Measurements from ENCODE around the gene SUN1. TPM values are rescaled to one million over a fixed set of nuclear protein-coding genes. Genes with fewer than 3 reads are reported as not detected.

The SUN1 gene
- total and polyA plus RNA-seq, 7 donors: 52.5 to 159 (median 132) TPM

DNA sequence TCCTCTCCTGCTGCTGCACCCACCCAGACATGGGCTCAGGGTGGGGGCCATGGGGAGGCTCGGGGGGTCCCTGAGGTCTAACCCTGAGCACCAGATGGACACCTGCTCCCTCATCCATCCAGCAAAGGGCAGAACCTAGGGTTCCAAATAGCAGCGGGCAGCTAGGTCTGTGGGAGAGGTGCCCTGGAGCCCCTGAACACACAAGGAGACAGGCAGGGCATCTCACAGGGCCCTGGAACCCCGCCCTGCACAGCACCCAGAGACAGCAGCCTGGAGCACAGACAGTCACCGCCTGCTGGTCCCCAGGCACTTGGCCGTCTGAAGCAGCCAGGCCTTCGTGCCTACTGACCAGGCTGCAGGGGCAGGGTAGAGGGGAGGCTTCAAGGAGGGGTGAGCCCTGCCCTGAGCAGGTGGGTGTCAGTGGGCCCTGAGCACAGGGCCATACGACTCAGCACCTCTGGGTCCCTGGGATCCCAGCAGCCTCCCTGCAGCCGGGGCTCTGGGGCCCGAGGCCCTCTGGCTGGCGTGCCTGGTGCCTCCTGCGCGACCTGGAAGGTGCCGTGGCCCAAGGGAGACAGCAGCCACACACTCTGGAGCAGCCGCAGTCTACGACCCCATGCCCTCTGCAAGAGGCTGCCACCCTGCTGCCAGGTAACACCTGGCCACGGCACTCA is 82.4 kb downstream of the SUN1 start:
- intact Hi-C loops (cut with DNase I): no loop called here
- Histone ChIP-seq H3K4me3 (no peak overlapping the region), H3K27me3 (ENCODE audit: insufficient read depth in 3 of 3, low read length in 2 of 3) (peaks cover 0 to 11% (median 2%) of the 10 kb centered on the region in 3 donors), H3K9me3 (no peaks in the 10 kb centered on the region), H3K36me3 (ENCODE audit: insufficient read depth in 1 of 2, low read depth in 1 of 2) (no peaks in the 10 kb centered on the region), H3K27ac (no peak overlapping the region), H3K4me1 (no peaks in the 10 kb centered on the region)
- peak in 1 of 2 donors; percentile 11 for DNase-seq
- WGBS, 3 donors: 83 to 88% (median 87%) methylated on average over 12 to 16 of the region's 16 CpGs
- TF ChIP-seq, protein P1, sequence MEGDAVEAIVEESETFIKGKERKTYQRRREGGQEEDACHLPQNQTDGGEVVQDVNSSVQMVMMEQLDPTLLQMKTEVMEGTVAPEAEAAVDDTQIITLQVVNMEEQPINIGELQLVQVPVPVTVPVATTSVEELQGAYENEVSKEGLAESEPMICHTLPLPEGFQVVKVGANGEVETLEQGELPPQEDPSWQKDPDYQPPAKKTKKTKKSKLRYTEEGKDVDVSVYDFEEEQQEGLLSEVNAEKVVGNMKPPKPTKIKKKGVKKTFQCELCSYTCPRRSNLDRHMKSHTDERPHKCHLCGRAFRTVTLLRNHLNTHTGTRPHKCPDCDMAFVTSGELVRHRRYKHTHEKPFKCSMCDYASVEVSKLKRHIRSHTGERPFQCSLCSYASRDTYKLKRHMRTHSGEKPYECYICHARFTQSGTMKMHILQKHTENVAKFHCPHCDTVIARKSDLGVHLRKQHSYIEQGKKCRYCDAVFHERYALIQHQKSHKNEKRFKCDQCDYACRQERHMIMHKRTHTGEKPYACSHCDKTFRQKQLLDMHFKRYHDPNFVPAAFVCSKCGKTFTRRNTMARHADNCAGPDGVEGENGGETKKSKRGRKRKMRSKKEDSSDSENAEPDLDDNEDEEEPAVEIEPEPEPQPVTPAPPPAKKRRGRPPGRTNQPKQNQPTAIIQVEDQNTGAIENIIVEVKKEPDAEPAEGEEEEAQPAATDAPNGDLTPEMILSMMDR (IDR thresholded peaks at IDR 0.05): no peak
- no peak for ATAC-seq

DNA sequence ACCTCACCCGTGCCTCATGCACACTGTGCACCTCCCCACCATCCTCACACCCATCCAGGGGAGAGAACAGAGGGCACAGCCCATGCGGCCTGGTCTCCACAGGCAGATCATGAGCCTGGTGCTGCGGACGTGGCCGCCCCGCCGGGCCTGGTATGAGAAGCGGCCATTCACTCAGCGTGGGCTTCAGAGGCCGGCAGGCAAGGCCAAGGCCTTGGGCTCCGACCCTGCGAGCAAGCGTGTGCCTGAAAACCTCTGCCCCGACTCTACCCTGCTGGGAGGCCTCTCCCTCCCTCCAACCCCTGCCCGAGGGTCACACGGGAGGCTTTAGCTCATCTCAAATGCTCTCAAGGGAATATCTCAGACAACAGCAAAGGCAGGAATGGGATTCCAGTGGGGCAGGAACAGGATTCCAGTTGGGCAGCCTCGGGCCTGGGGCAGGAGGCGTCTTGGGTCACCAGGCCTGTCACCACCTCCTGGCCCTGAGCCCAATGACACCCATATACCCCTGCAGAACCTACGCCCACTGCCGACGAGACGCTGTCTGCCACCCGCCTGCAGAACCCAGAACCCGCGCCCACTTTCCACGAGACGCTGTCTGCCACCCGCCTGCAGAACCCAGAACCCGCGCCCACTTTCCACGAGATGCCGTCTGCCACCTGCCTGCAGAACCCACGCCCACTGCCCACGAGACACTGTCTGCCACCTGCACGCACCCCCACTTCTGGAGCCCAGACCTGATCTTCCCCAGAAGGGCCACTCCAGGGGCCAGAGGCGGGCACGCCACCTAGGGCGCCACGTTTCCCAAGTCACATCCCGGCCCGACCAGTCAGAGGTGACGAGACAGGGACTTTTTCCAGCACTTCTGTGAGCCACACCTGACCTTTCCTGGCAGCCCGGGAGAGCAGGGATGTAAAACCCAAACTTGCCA is 83.3 kb downstream of the SUN1 start:
- DNase-seq (peak; percentile 10 to 34), ATAC-seq (no peak)
- H3K36me3 ChIP-seq (ENCODE audit: insufficient read depth in 1 of 2, low read depth in 1 of 2): no peaks in the 10 kb centered on the region
- peaks cover 0 to 4% (median 2%) of the 10 kb centered on the region in 3 donors for H3K27me3 ChIP-seq (ENCODE audit: insufficient read depth in 3 of 3, low read length in 2 of 3)
- H3K27ac ChIP-seq: no peak overlapping the region
- no peaks in the 10 kb centered on the region for H3K4me1 ChIP-seq
- TF ChIP-seq, protein P1 (IDR thresholded peaks at IDR 0.05): no peak
- H3K9me3 ChIP-seq: no peaks in the 10 kb centered on the region
- 84 to 89% (median 87%) methylated on average over 42 to 43 of the region's 43 CpGs for WGBS, 3 donors
- H3K4me3 ChIP-seq: no peak overlapping the region
- intact Hi-C loops (cut with DNase I): no loop called here

- ATAC-seq (no peak), DNase-seq (peak; percentile 12 to 55)
- Histone ChIP-seq H3K4me1 (no peaks in the 10 kb centered on the region), H3K36me3 (ENCODE audit: insufficient read depth in 1 of 2, low read depth in 1 of 2) (no peaks in the 10 kb centered on the region), H3K27me3 (ENCODE audit: insufficient read depth in 3 of 3, low read length in 2 of 3) (peaks cover 0 to 2% (median 0%) of the 10 kb centered on the region in 3 donors), H3K27ac (no peak overlapping the region), H3K4me3 (no peak overlapping the region), H3K9me3 (no peaks in the 10 kb centered on the region)
- intact Hi-C loops (cut with DNase I): no loop called here
- TF ChIP-seq, protein P1 (IDR thresholded peaks at IDR 0.05): no peak
- 31 to 34% (median 31%) methylated on average over 15 to 17 of the region's 17 CpGs for WGBS, 3 donors
These were observed 84.1 kb downstream of the SUN1 start for GRCh38 chr7:916291-916941.

- intact Hi-C loops (cut with DNase I): no loop called here
- peak; percentile 4 to 24 for DNase-seq
These were observed 85.2 kb downstream of the SUN1 start for GRCh38 chr7:917255-918117.

More at GRCh38 chr7:917255-918117, 85.2 kb downstream of the SUN1 start:
- Histone ChIP-seq H3K36me3 (ENCODE audit: insufficient read depth in 1 of 2, low read depth in 1 of 2) (no peaks in the 10 kb centered on the region), H3K27ac (no peak overlapping the region), H3K27me3 (ENCODE audit: insufficient read depth in 3 of 3, low read length in 2 of 3) (peaks cover 0 to 5% (median 0%) of the 10 kb centered on the region in 3 donors), H3K4me3 (no peak overlapping the region), H3K9me3 (no peaks in the 10 kb centered on the region), H3K4me1 (no peaks in the 10 kb centered on the region)
- no peak for ATAC-seq
- 81 to 87% (median 85%) methylated on average over 25 to 29 of the region's 33 CpGs for WGBS, 3 donors
- TF ChIP-seq, protein P1 (IDR thresholded peaks at IDR 0.05): no peak

All from psoas muscle (tissue), 8 donors.